HCT116 (cell line): Measurements from ENCODE around the gene PSAP. TPM values are rescaled to one million over a fixed set of nuclear protein-coding genes. Genes with fewer than 3 reads are reported as not detected.

Source experiments
- ATAC-seq: fragments of 200-7000 bp; cut with Tn5 transposase; 2 replicates; pipeline ENCODE4 v1.9.1; 2020; ENCODE audit warnings: mild to moderate bottlenecking, moderate library complexity
- BruUV-seq: library from RNA; stranded (reverse); fragments of 400-500 nt; replicated peaks from 2 replicates; lab custom pipeline; 2021; lab: Mats Ljungman, UMichigan
- CTCF ChIA-PET: fragments of 300-600 bp; sonication (Branson Sonifier 250); formaldehyde crosslinking; loops from one replicate; lab custom pipeline; 2021; ENCODE audit warnings: antibody characterized with exemption; lab: Charles Lee
- POLR2A ChIA-PET: fragments of 300-600, 350-600 bp; sonication (Branson Sonifier 250); formaldehyde crosslinking; loops from one replicate; lab custom pipeline; 2021; ENCODE audit warnings: antibody characterized with exemption; lab: Charles Lee
- RAD21 ChIA-PET, 2 experiments: fragments of 300-600 bp; sonication (Branson Sonifier 250); formaldehyde crosslinking; loops; one replicate each; lab custom pipeline; 2023; ENCODE audit warnings: low total read pairs in 2 of 2; ENCODE audit not compliant: uncharacterized antibody in 2 of 2, unreplicated experiment in 2 of 2, low non-redundant PET in 1 of 2; lab: Charles Lee
- DNase-seq: peaks from one replicate; pipeline ENCODE4 v3.0.0-alpha.2; 2010; ENCODE audit warnings: low read depth, low spot score
- H2AFZ ChIP-seq: fragments of 200-600 bp; shearing (Covaris generic), sonication (generic); 2 replicates; pipeline ENCODE4 v1.6.1; 2017; ENCODE audit warnings: low read depth, mixed run types, mixed read lengths, antibody characterized with exemption, low read length; ENCODE audit not compliant: poor library complexity, severe bottlenecking
- H3K27ac ChIP-seq: 2 replicates; pipeline ENCODE4 v1.5.1; 2012; ENCODE audit warnings: low read depth, low read length
- H3K27me3 ChIP-seq: fragments of 200-600 bp; sonication (generic); 2 replicates; pipeline ENCODE4 v1.6.1; 2016; ENCODE audit warnings: mixed run types, low read length, mixed read lengths; ENCODE audit not compliant: insufficient read depth
- H3K36me3 ChIP-seq, 2 experiments: fragments of 200-500 bp in 1 of 2; fragments of 200-600 bp in 1 of 2; sonication (Bioruptor generic) in 1 of 2; sonication (generic) in 1 of 2; 2 replicates each; pipeline versions ENCODE4 v1.5.1 to v1.6.1; 2014 to 2016; ENCODE audit warnings: low read length in 2 of 2, inconsistent platforms in 1 of 2, mixed read lengths in 1 of 2, mixed run types in 1 of 2; ENCODE audit not compliant: insufficient read depth in 2 of 2, control insufficient read depth in 1 of 2
- H3K4me1 ChIP-seq, 2 experiments: fragments of 200-600 bp in 1 of 2; sonication (generic) in 1 of 2; 2 replicates each; pipeline versions ENCODE4 v1.5.1 to v1.6.1; 2012 to 2017; ENCODE audit warnings: low read length in 2 of 2, inconsistent platforms in 1 of 2, mild to moderate bottlenecking in 1 of 2, mixed read lengths in 1 of 2, mixed run types in 1 of 2, moderate library complexity in 1 of 2; ENCODE audit not compliant: insufficient read depth in 2 of 2, control insufficient read depth in 1 of 2
- H3K4me2 ChIP-seq: fragments of 200-600 bp; sonication (generic); 2 replicates; pipeline ENCODE4 v1.6.1; 2017; ENCODE audit warnings: mixed run types, low read length, mixed read lengths
- H3K4me3 ChIP-seq, 2 experiments: fragments of 200-600 bp in 1 of 2; sonication (generic) in 1 of 2; replicated peaks in 1 of 2; 2 replicates each; pipeline ENCODE4 v1.5.1; 2011 to 2016; ENCODE audit warnings: low read length in 2 of 2, control low read depth in 1 of 2, low read depth in 1 of 2, mild to moderate bottlenecking in 1 of 2, mixed read lengths in 1 of 2, mixed run types in 1 of 2
- H3K79me2 ChIP-seq: fragments of 200-600 bp; sonication (generic); 2 replicates; pipeline ENCODE4 v1.6.1; 2017; ENCODE audit warnings: mild to moderate bottlenecking, mixed run types, low read length, moderate library complexity, mixed read lengths; ENCODE audit not compliant: insufficient read depth
- H3K9ac ChIP-seq: fragments of 200-600 bp; sonication (generic); 2 replicates; pipeline ENCODE4 v1.6.1; 2016; ENCODE audit warnings: low read length, mixed read lengths
- H3K9me2 ChIP-seq: fragments of 200-600 bp; sonication (generic), shearing (Covaris generic); 2 replicates; pipeline ENCODE4 v1.6.1; 2017; ENCODE audit warnings: mixed run types, mild to moderate bottlenecking, moderate library complexity; ENCODE audit not compliant: insufficient read depth
- H3K9me3 ChIP-seq, 2 experiments: fragments of 200-500 bp in 1 of 2; fragments of 200-600 bp in 1 of 2; sonication (Bioruptor generic) in 1 of 2; sonication (generic) in 1 of 2; 2 replicates each; pipeline ENCODE4 v1.6.1; 2014 to 2017; ENCODE audit warnings: low read length in 2 of 2, mixed read lengths in 2 of 2, inconsistent platforms in 1 of 2, low read depth in 1 of 2, mild to moderate bottlenecking in 1 of 2, mixed run types in 1 of 2, moderate library complexity in 1 of 2; ENCODE audit not compliant: control insufficient read depth in 1 of 2, insufficient read depth in 1 of 2
- H4K20me1 ChIP-seq: fragments of 200-600 bp; sonication (generic), shearing (Covaris generic); 2 replicates; pipeline ENCODE4 v1.6.1; 2017; ENCODE audit warnings: mixed run types, mild to moderate bottlenecking, moderate library complexity; ENCODE audit not compliant: insufficient read depth
- CBX3 ChIP-seq: IDR thresholded peaks from 2 replicates; pipeline ENCODE4 v1.6.1; 2012; ENCODE audit warnings: low read depth
- CEBPB ChIP-seq: IDR thresholded peaks from 2 replicates; pipeline ENCODE4 v1.6.1; 2012; ENCODE audit warnings: low read depth
- ELF1 ChIP-seq: IDR thresholded peaks from 2 replicates; pipeline ENCODE4 v1.6.1; 2012; ENCODE audit warnings: low read depth, borderline replicate concordance
- POLR2AphosphoS5 ChIP-seq: IDR thresholded peaks from 2 replicates; pipeline ENCODE4 v1.6.1; 2011; ENCODE audit warnings: mild to moderate bottlenecking, low read depth, low read length, moderate library complexity
- YY1 ChIP-seq: IDR thresholded peaks from 2 replicates; pipeline ENCODE4 v1.6.1; 2011; ENCODE audit warnings: low read length, low read depth, moderate library complexity, mild to moderate bottlenecking; ENCODE audit not compliant: insufficient replicate concordance; ENCODE audit errors: extremely low read depth
- ZFX ChIP-seq: fragments of 450-650 bp; IDR thresholded peaks from 2 replicates; pipeline ENCODE4 v1.6.1; 2017
- ZNF274 ChIP-seq: fragments of 200-500 bp; sonication (Bioruptor generic); IDR thresholded peaks from 2 replicates; pipeline ENCODE4 v1.6.1; 2014; ENCODE audit warnings: mild to moderate bottlenecking, low read depth, low read length, inconsistent platforms
- intact Hi-C: fragments of 100-400 bp; cut with micrococcal nuclease; formaldehyde crosslinking; loops from 2 replicates; pipeline ENCODE4 v1.10.0; 2022
- total RNA-seq: library from RNA; stranded (reverse); gene quantifications from one replicate; pipeline ENCODE4 v1.2.1, GENCODE V29; 2021; ENCODE audit not compliant: unreplicated experiment
- TF ChIP-seq, protein P1 (sequence below): IDR thresholded peaks from 2 replicates; pipeline ENCODE4 v1.6.1; 2011; ENCODE audit warnings: mild to moderate bottlenecking, low read length, moderate library complexity; ENCODE audit not compliant: insufficient replicate concordance; ENCODE audit errors: extremely low read depth

PSAP gene
- total RNA-seq, 1 experiment from 2014 or later = 444 TPM

DNA sequence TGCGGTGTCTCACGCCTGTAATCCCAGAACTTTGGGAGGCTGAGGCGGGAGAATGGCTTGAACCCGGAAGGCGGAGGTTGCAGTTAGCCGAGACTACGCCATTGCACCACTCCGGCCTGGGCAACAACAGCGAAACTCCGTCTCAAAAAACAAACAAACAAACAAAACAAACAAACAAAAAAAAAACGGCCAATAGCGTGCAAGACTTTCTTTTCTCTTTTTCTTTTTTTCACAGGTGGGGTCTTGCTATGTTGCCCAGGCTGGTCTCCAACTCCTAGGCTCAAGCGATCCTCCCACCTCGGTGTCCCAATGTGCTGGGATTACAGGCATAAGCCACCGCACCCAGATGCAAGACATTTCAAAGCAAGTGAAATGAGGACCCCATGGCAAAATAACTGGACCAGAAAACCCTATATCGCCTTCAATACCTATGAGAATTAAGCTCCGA lies 1.6 kb downstream of the PSAP start:
- DNase-seq (no peak), ATAC-seq (no peak)
- Histone ChIP-seq H3K27me3 (no peaks in the 10 kb centered on the region), H3K9ac (no peak overlapping the region), H3K4me3 (no peak overlapping the region; a peak in 1 of 4 replicates), H2AFZ (no peak overlapping the region), H3K9me2 (no peaks in the 10 kb centered on the region), H3K4me1 (peaks cover 4 to 30% of the 10 kb centered on the region in 2 experiments; a peak in 3 of 4 replicates), H4K20me1 (peaks cover 3% of the 10 kb centered on the region; the same call in 1 of the 2 replicates), H3K9me3 (no peaks in the 10 kb centered on the region), H3K27ac (no peak overlapping the region), H3K79me2 (peaks cover 65% of the 10 kb centered on the region), H3K36me3 (no peaks in the 10 kb centered on the region), H3K4me2 (peak overlapping the region; percentile 81)
- CTCF ChIA-PET = interaction anchor here (1.2 kb wide), 1 partner anchor 22 kb away, joined by 3 read pairs; no protein-coding TSS in a partner anchor
- RAD21 ChIA-PET = interaction anchor here in 1 of 2 experiments (1.8 kb wide), 1 partner anchor 47 kb away, joined by 5 read pairs; no protein-coding TSS in a partner anchor
- no peak for TF ChIP-seq CEBPB
- no peak for TF ChIP-seq ZNF274
- no peak for TF ChIP-seq CBX3
- no peak for TF ChIP-seq YY1
- no peak for TF ChIP-seq POLR2AphosphoS5
- TF ChIP-seq ZFX = no peak
- no peak for TF ChIP-seq ELF1
- TF ChIP-seq, protein P1, sequence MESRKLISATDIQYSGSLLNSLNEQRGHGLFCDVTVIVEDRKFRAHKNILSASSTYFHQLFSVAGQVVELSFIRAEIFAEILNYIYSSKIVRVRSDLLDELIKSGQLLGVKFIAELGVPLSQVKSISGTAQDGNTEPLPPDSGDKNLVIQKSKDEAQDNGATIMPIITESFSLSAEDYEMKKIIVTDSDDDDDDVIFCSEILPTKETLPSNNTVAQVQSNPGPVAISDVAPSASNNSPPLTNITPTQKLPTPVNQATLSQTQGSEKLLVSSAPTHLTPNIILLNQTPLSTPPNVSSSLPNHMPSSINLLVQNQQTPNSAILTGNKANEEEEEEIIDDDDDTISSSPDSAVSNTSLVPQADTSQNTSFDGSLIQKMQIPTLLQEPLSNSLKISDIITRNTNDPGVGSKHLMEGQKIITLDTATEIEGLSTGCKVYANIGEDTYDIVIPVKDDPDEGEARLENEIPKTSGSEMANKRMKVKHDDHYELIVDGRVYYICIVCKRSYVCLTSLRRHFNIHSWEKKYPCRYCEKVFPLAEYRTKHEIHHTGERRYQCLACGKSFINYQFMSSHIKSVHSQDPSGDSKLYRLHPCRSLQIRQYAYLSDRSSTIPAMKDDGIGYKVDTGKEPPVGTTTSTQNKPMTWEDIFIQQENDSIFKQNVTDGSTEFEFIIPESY = no peak
- no TSS peak for BruUV-seq
- intact Hi-C loops = no loop called here
- POLR2A ChIA-PET = interaction anchor here (1.4 to 3.4 kb wide), 3 partner anchors 11 to 424 kb away, joined by 4 to 107 read pairs (median 39); partner anchors contain the start of gene DDIT4
